ENCODE data around the gene CENPQ.

GRCh38 chr6:49535795-49536194, 72.6 kb downstream of the CENPQ start:
- no peak for TF ChIP-seq POLR2A (IDR thresholded peaks at IDR 0.05; ENCODE audit: low read depth, low read length)
- no peak for TF ChIP-seq TAF1 (IDR thresholded peaks at IDR 0.05; ENCODE audit: borderline replicate concordance, low read depth, low read length)

All from GM12892 (cell line).